Measurements from ENCODE around the gene ADNP2.

- TF ChIP-seq, protein P1, sequence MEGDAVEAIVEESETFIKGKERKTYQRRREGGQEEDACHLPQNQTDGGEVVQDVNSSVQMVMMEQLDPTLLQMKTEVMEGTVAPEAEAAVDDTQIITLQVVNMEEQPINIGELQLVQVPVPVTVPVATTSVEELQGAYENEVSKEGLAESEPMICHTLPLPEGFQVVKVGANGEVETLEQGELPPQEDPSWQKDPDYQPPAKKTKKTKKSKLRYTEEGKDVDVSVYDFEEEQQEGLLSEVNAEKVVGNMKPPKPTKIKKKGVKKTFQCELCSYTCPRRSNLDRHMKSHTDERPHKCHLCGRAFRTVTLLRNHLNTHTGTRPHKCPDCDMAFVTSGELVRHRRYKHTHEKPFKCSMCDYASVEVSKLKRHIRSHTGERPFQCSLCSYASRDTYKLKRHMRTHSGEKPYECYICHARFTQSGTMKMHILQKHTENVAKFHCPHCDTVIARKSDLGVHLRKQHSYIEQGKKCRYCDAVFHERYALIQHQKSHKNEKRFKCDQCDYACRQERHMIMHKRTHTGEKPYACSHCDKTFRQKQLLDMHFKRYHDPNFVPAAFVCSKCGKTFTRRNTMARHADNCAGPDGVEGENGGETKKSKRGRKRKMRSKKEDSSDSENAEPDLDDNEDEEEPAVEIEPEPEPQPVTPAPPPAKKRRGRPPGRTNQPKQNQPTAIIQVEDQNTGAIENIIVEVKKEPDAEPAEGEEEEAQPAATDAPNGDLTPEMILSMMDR (conservative IDR thresholded peaks at IDR 0.05; ENCODE audit: low read depth, low read length), result no peak
- TF ChIP-seq EZH2phosphoT487 (IDR thresholded peaks at IDR 0.05; ENCODE audit: borderline replicate concordance, low read length), result no peak
These were observed 2.5 kb upstream of the ADNP2 start for GRCh38 chr18:80106482-80107051.
